K562 (cell line): ENCODE data around the gene RSRC1. TPM values are rescaled to one million over a fixed set of nuclear protein-coding genes. Genes with fewer than 3 reads are reported as not detected.

Source experiments
- ATAC-seq: fragments of 200-7000 bp; cut with Tn5 transposase; 3 replicates; pipeline ENCODE4 v1.9.1; 2020; ENCODE audit warnings: moderate library complexity
- BruUV-seq: library from RNA; stranded (reverse); fragments of 400-500 nt; replicated peaks from 2 replicates; lab custom pipeline; 2021; lab: Mats Ljungman, UMichigan
- CTCF ChIA-PET: fragments of 300-600 bp; formaldehyde crosslinking; extraction: SDS; loops from one replicate; lab custom pipeline; 2021; ENCODE audit warnings: low intra/inter-chr PET ratio; lab: Yijun Ruan, JAX
- POLR2A ChIA-PET: fragments of 300-600, 350-650 bp; sonication (Branson Sonifier 250); formaldehyde crosslinking; extraction: SDS; loops from one replicate; lab custom pipeline; 2021; ENCODE audit warnings: antibody characterized with exemption, inconsistent platforms; lab: Yijun Ruan, JAX
- DNase-seq, 4 experiments: peaks; one replicate each; pipeline versions ENCODE4 v3.0.0 to v3.0.0-alpha.2; 2011 to 2018; ENCODE audit warnings: low spot score in 3 of 4, mixed read lengths in 3 of 4; ENCODE audit errors: extremely low read depth in 1 of 4
- FAIRE-seq: peaks from 2 replicates; lab custom pipeline; 2011; peaks lifted over from hg19 to GRCh38; lab: Jason Lieb, UNC
- H2AFZ ChIP-seq: 2 replicates; pipeline ENCODE4 v1.6.0; 2011; ENCODE audit warnings: low read depth, low read length, control low read depth, inconsistent platforms
- H3K27ac ChIP-seq: fragments of 200-600 bp; 3 replicates; pipeline ENCODE4 v1.8.0; 2011; ENCODE audit warnings: low read depth, mild to moderate bottlenecking, control low read depth, inconsistent platforms, low read length, moderate library complexity, mixed read lengths; ENCODE audit errors: extremely low read depth
- H3K27me3 ChIP-seq, 2 experiments: fragments of 300-600 bp in 1 of 2; 2 replicates in 1 of 2; 3 replicates in 1 of 2; pipeline versions ENCODE4 v1.6.0 to v1.8.0; 2011; ENCODE audit warnings: inconsistent platforms in 2 of 2, low read length in 2 of 2, mild to moderate bottlenecking in 1 of 2, mixed read lengths in 1 of 2, moderate library complexity in 1 of 2; ENCODE audit not compliant: control insufficient read depth in 2 of 2, insufficient read depth in 2 of 2
- H3K36me3 ChIP-seq: fragments of 300-600 bp; 3 replicates; pipeline ENCODE4 v1.8.0; 2011; ENCODE audit warnings: mild to moderate bottlenecking, low read length, inconsistent platforms; ENCODE audit not compliant: control insufficient read depth, insufficient read depth
- H3K4me1 ChIP-seq, 2 experiments: fragments of 200-600 bp in 1 of 2; replicated peaks in 1 of 2; 2 replicates in 1 of 2; 3 replicates in 1 of 2; pipeline versions ENCODE4 v1.5.1 to v1.8.0; 2011; ENCODE audit warnings: inconsistent platforms in 2 of 2, low read length in 2 of 2, mild to moderate bottlenecking in 1 of 2, mixed read lengths in 1 of 2, moderate library complexity in 1 of 2; ENCODE audit not compliant: control insufficient read depth in 2 of 2, insufficient read depth in 2 of 2
- H3K4me2 ChIP-seq: 2 replicates; pipeline ENCODE4 v1.6.1; 2011; ENCODE audit warnings: low read length, control low read depth, inconsistent platforms, mixed read lengths; ENCODE audit not compliant: insufficient read depth
- H3K4me3 ChIP-seq: fragments of 200-600 bp; sonication (generic), shearing (Covaris generic); 2 replicates; pipeline ENCODE4 v1.5.1; 2016; ENCODE audit warnings: control low read depth, inconsistent platforms
- H3K79me2 ChIP-seq: fragments of 200-600 bp; 3 replicates; pipeline ENCODE4 v1.8.0; 2011; ENCODE audit warnings: low read length, inconsistent platforms; ENCODE audit not compliant: control insufficient read depth, insufficient read depth
- H3K9ac ChIP-seq, 2 experiments: 2 replicates each; pipeline versions ENCODE4 v1.6.0 to v1.6.1; 2011; ENCODE audit warnings: low read depth in 2 of 2, low read length in 2 of 2, control low read depth in 1 of 2, inconsistent platforms in 1 of 2, mild to moderate bottlenecking in 1 of 2, mixed read lengths in 1 of 2; ENCODE audit not compliant: insufficient read depth in 1 of 2
- H3K9me1 ChIP-seq: one replicate; pipeline ENCODE4 v1.6.0; 2011; ENCODE audit warnings: inconsistent platforms, mild to moderate bottlenecking, low read length, moderate library complexity; ENCODE audit not compliant: control insufficient read depth, insufficient read depth
- H3K9me3 ChIP-seq: replicated peaks from 2 replicates; pipeline ENCODE4 v1.5.1; 2011; ENCODE audit warnings: low read depth, low read length, inconsistent platforms; ENCODE audit not compliant: control insufficient read depth, insufficient read depth
- H4K20me1 ChIP-seq: replicated peaks from 2 replicates; pipeline ENCODE4 v1.6.1; 2011; ENCODE audit warnings: low read length, inconsistent platforms, mixed read lengths; ENCODE audit not compliant: control insufficient read depth, insufficient read depth
- ATF3 ChIP-seq, 2 experiments: fragments of 450-650 bp in 1 of 2; sonication (generic) in 1 of 2; formaldehyde crosslinking in 1 of 2; IDR thresholded peaks in 1 of 2; conservative IDR thresholded peaks in 1 of 2; 2 replicates each; pipeline versions ENCODE4 v1.6.1 to v1.8.1; 2016 to 2023; ENCODE audit warnings: mild to moderate bottlenecking in 2 of 2, moderate library complexity in 2 of 2, inconsistent platforms in 1 of 2, missing genetic modification reagents in 1 of 2
- BDP1 ChIP-seq: IDR thresholded peaks from 3 replicates; pipeline ENCODE4 v1.6.1; 2011; ENCODE audit not compliant: insufficient read length, insufficient read depth
- ELF2 ChIP-seq: fragments of 250-450 bp; sonication (Bioruptor Pico); IDR thresholded peaks from 2 replicates; pipeline ENCODE4 v1.5.0; 2021; ENCODE audit warnings: mild to moderate bottlenecking
- EZH2 ChIP-seq: IDR thresholded peaks from 2 replicates; pipeline ENCODE4 v1.6.1; 2012; ENCODE audit warnings: low read depth, mild to moderate bottlenecking, inconsistent platforms, low read length, borderline replicate concordance
- HMGXB4 ChIP-seq: sonication (generic); formaldehyde crosslinking; IDR thresholded peaks from 2 replicates; pipeline ENCODE4 v1.8.1; 2023; ENCODE audit warnings: mild to moderate bottlenecking, missing genetic modification reagents
- POLR2G ChIP-seq: fragments of 200-400 bp; formaldehyde crosslinking; IDR thresholded peaks from 2 replicates; pipeline ENCODE4 v1.6.1; 2017; ENCODE audit warnings: low read depth, mild to moderate bottlenecking, antibody characterized with exemption, low read length, moderate library complexity
- SIN3B ChIP-seq: fragments of 450-650 bp; IDR thresholded peaks from 2 replicates; pipeline ENCODE4 v1.6.1; 2017; ENCODE audit warnings: low read depth, mild to moderate bottlenecking, moderate library complexity
- SNIP1 ChIP-seq: fragments of 450-650 bp; IDR thresholded peaks from 2 replicates; pipeline ENCODE4 v1.7.1; 2017; ENCODE audit warnings: low read depth, mild to moderate bottlenecking
- ZNF274 ChIP-seq: IDR thresholded peaks from 2 replicates; pipeline ENCODE4 v1.6.1; 2011; ENCODE audit warnings: low read depth, mild to moderate bottlenecking, low read length, moderate library complexity, borderline replicate concordance
- ZNF511 ChIP-seq: sonication (generic); formaldehyde crosslinking; IDR thresholded peaks from 2 replicates; pipeline ENCODE4 v1.8.0; 2022; ENCODE audit warnings: mild to moderate bottlenecking, missing genetic modification reagents
- ZNF76 ChIP-seq: fragments of 250-450 bp; sonication (Bioruptor Pico); IDR thresholded peaks from 2 replicates; pipeline ENCODE4 v1.4.0; 2020; ENCODE audit warnings: mild to moderate bottlenecking, moderate library complexity, borderline replicate concordance
- WGBS: fragments of 100-300 bp; shearing (Covaris generic); methylation state at CpG from one replicate; pipeline ENCODE4 v1.1.6; 2016; ENCODE audit warnings: low coverage, mixed read lengths; ENCODE audit not compliant: insufficient coverage; ENCODE audit errors: missing lambda C conversion rate; 5-methylcytosine and 5-hydroxymethylcytosine counted together
- in situ Hi-C: fragments of 300-500 bp; cut with MboI; formaldehyde crosslinking; loops from 4 replicates; pipeline ENCODE4 v1.15.0; 2018; ENCODE audit warnings: inconsistent platforms, mixed read lengths
- intact Hi-C: fragments of 100-400 bp; cut with micrococcal nuclease; formaldehyde crosslinking; loops from 2 replicates; pipeline ENCODE4 v1.14.2; 2022
- polyA plus RNA-seq, 8 experiments: library from polyadenylated mRNA; depleted of rRNA in 4 of 8; stranded (reverse) in 5 of 8; unstranded in 3 of 8; fragments of >200 nt; fragmentation: Nextera tagmentation in 2 of 8; fragmentation: Illumina TruSeq in 1 of 8; extraction: Ambion mirVana in 2 of 8; extraction: Trizol in 1 of 8; gene quantifications; 2 replicates each; pipeline versions ENCODE4 v1.2.1 to v1.2.3, GENCODE V29; 2011 to 2014; ENCODE audit warnings: inconsistent platforms in 1 of 8, missing spikeins in 1 of 8
- total RNA-seq, 7 experiments: library from RNA; depleted of rRNA in 6 of 7; stranded (reverse); fragments of >200 nt in 6 of 7; fragmentation: Illumina TruSeq in 2 of 7; extraction: Trizol in 2 of 7; gene quantifications; 2 replicates each; pipeline versions ENCODE4 v1.2.1 to v1.2.3, GENCODE V29; 2011 to 2021; ENCODE audit warnings: low replicate concordance in 1 of 7
- TF ChIP-seq, protein P1 (sequence below): sonication (generic); formaldehyde crosslinking; IDR thresholded peaks from 2 replicates; pipeline ENCODE4 v1.8.1; 2023; ENCODE audit warnings: mild to moderate bottlenecking, missing genetic modification reagents

The RSRC1 gene
- total and polyA plus RNA-seq, 9 of the 15 experiments (the other 6 are each of a cell fraction or from before 2014, with no cell fraction given) = 19.3 to 128 (median 75.5) TPM

- H3K79me2 ChIP-seq = no peaks in the 10 kb centered on the region
- ChIA-PET CTCF (no interaction called here), POLR2A (no interaction called here)
- H3K9me1 ChIP-seq = no peaks in the 10 kb centered on the region
- DNase-seq (no peak), ATAC-seq (no peak), FAIRE-seq (no peak)
- in situ Hi-C loops = no loop called here
- H3K4me2 ChIP-seq = no peak overlapping the region
- H3K27ac ChIP-seq = no peak overlapping the region
- H4K20me1 ChIP-seq = no peaks in the 10 kb centered on the region
- H2AFZ ChIP-seq = no peak overlapping the region
- no peaks in the 10 kb centered on the region for H3K27me3 ChIP-seq
- peaks cover 12% of the 10 kb centered on the region for H3K9me3 ChIP-seq
- no peak overlapping the region for H3K4me3 ChIP-seq
- intact Hi-C loops = loop anchor here (5.0 kb wide), 1 partner anchor 227 kb away; no protein-coding TSS in a partner anchor
- BruUV-seq = no TSS peak
- H3K36me3 ChIP-seq = peaks cover 23% of the 10 kb centered on the region; the same call in 2 of the 3 replicates
- H3K9ac ChIP-seq = no peak overlapping the region
- no peaks in the 10 kb centered on the region for H3K4me1 ChIP-seq
- WGBS = 85% methylated on average over 36 of the region's 66 CpGs
- TF ChIP-seq ZNF511 (no peak), SNIP1 (no peak), POLR2G (0 out of 2 replicates have a peak, but pooled peaks have one; percentile 27), ZNF274 (no peak), BDP1 (no peak), ATF3 (IDR thresholded peaks at IDR 0.05) (peak; percentile 10; the same call in 1 of the 2 replicates), ATF3 (CRISPR knock-in tag; conservative IDR thresholded peaks at IDR 0.05) (no peak), HMGXB4 (CRISPR knock-in tag) (no peak), ZNF76 (CRISPR knock-in tag) (no peak), SIN3B (no peak), ELF2 (CRISPR knock-in tag) (no peak), EZH2 (no peak)
- TF ChIP-seq, protein P1, sequence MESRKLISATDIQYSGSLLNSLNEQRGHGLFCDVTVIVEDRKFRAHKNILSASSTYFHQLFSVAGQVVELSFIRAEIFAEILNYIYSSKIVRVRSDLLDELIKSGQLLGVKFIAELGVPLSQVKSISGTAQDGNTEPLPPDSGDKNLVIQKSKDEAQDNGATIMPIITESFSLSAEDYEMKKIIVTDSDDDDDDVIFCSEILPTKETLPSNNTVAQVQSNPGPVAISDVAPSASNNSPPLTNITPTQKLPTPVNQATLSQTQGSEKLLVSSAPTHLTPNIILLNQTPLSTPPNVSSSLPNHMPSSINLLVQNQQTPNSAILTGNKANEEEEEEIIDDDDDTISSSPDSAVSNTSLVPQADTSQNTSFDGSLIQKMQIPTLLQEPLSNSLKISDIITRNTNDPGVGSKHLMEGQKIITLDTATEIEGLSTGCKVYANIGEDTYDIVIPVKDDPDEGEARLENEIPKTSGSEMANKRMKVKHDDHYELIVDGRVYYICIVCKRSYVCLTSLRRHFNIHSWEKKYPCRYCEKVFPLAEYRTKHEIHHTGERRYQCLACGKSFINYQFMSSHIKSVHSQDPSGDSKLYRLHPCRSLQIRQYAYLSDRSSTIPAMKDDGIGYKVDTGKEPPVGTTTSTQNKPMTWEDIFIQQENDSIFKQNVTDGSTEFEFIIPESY (CRISPR knock-in tag) = peak; percentile 91
These were observed 15.4 kb upstream of the RSRC1 start for GRCh38 chr3:158094235-158095110.
